Keratinocyte (primary cell): Measurements from ENCODE around the gene FKBP1B. TPM values are rescaled to one million over a fixed set of nuclear protein-coding genes. Genes with fewer than 3 reads are reported as not detected.

Experiments used
- DNase-seq: peaks from one replicate; pipeline ENCODE4 v3.0.0-alpha.2; 2011; ENCODE audit warnings: low read depth, missing footprints, low spot score
- FAIRE-seq: peaks from 2 replicates; lab custom pipeline; 2011; peaks lifted over from hg19 to GRCh38; lab: Jason Lieb, UNC
- H2AFZ ChIP-seq: 2 replicates; pipeline ENCODE4 v1.6.0; 2012; ENCODE audit warnings: low read length, control low read depth, inconsistent platforms; ENCODE audit not compliant: control insufficient read depth
- H3K27ac ChIP-seq: 2 replicates; pipeline ENCODE4 v1.5.1; 2011; ENCODE audit warnings: low read length; ENCODE audit not compliant: control insufficient read depth, insufficient read depth
- H3K27me3 ChIP-seq: 3 replicates; pipeline ENCODE4 v1.6.0; 2011; ENCODE audit warnings: low read length; ENCODE audit not compliant: control insufficient read depth, insufficient read depth; ENCODE audit errors: extremely low read depth
- H3K36me3 ChIP-seq, 2 experiments: 2 replicates in 1 of 2; 3 replicates in 1 of 2; pipeline ENCODE4 v1.5.1; 2011; ENCODE audit warnings: low read length in 2 of 2, mild to moderate bottlenecking in 1 of 2; ENCODE audit not compliant: control insufficient read depth in 2 of 2, insufficient read depth in 2 of 2; ENCODE audit errors: extremely low read depth in 1 of 2
- H3K4me1 ChIP-seq: 3 replicates; pipeline ENCODE4 v1.5.1; 2011; ENCODE audit warnings: low read length; ENCODE audit not compliant: control insufficient read depth, insufficient read depth; ENCODE audit errors: extremely low read depth
- H3K4me2 ChIP-seq: 3 replicates; pipeline ENCODE4 v1.6.0; 2011; ENCODE audit warnings: low read depth, low read length; ENCODE audit not compliant: control insufficient read depth, insufficient read depth; ENCODE audit errors: extremely low read depth
- H3K4me3 ChIP-seq, 3 experiments: fragments of 200-600 bp in 1 of 3; sonication (generic) in 1 of 3; 2 replicates in 2 of 3; 3 replicates in 1 of 3; pipeline ENCODE4 v1.5.1; 2011 to 2016; ENCODE audit warnings: low read length in 3 of 3, mild to moderate bottlenecking in 3 of 3, control low read depth in 2 of 3, inconsistent platforms in 1 of 3, low read depth in 1 of 3, mixed read lengths in 1 of 3, mixed run types in 1 of 3, moderate library complexity in 1 of 3; ENCODE audit not compliant: control insufficient read depth in 2 of 3, insufficient read depth in 2 of 3; ENCODE audit errors: extremely low read depth in 1 of 3
- H3K79me2 ChIP-seq: 2 replicates; pipeline ENCODE4 v1.6.0; 2012; ENCODE audit warnings: low read length; ENCODE audit not compliant: control insufficient read depth, insufficient read depth
- H3K9ac ChIP-seq: 3 replicates; pipeline ENCODE4 v1.6.0; 2011; ENCODE audit warnings: low read length; ENCODE audit not compliant: control insufficient read depth, insufficient read depth; ENCODE audit errors: extremely low read depth
- H3K9me1 ChIP-seq: 3 replicates; pipeline ENCODE4 v1.6.0; 2011; ENCODE audit warnings: low read length; ENCODE audit not compliant: control insufficient read depth, insufficient read depth; ENCODE audit errors: extremely low read depth
- H3K9me3 ChIP-seq: 2 replicates; pipeline ENCODE4 v1.5.1; 2012; ENCODE audit warnings: low read depth, low read length; ENCODE audit not compliant: control insufficient read depth
- H4K20me1 ChIP-seq: 3 replicates; pipeline ENCODE4 v1.6.0; 2011; ENCODE audit warnings: low read length; ENCODE audit not compliant: control insufficient read depth, insufficient read depth; ENCODE audit errors: extremely low read depth
- EZH2 ChIP-seq: IDR thresholded peaks from one replicate; pipeline ENCODE4 v1.6.1; 2012; ENCODE audit warnings: inconsistent platforms, mild to moderate bottlenecking, low read length, moderate library complexity
- dilution Hi-C: fragments of 300-500 bp; cut with MboI; formaldehyde crosslinking; loops from one replicate; pipeline ENCODE4 v1.7.0; 2020; ENCODE audit warnings: low sequenced_read_pairs; ENCODE audit not compliant: extremely low pct_ligation_motif_present
- polyA plus RNA-seq, 5 experiments: library from polyadenylated mRNA; depleted of rRNA in 3 of 5; stranded (reverse) in 3 of 5; stranded (forward) in 1 of 5; unstranded in 1 of 5; fragments of >200 nt; gene quantifications; 1 replicate in 1 of 5; 2 replicates in 3 of 5; 3 replicates in 1 of 5; pipeline versions ENCODE4 v1.2.1 to v1.2.3, GENCODE V29; 2011 to 2012; ENCODE audit warnings: missing spikeins in 2 of 5, low read depth in 1 of 5, low replicate concordance in 1 of 5
- TF ChIP-seq, protein P1 (sequence below), 3 experiments: IDR thresholded peaks in 1 of 3; conservative IDR thresholded peaks in 1 of 3; optimal IDR thresholded peaks in 1 of 3; 2 replicates in 2 of 3; 3 replicates in 1 of 3; pipeline versions ENCODE3 to v1.5.1; 2011; ENCODE audit warnings: low read length in 3 of 3, mild to moderate bottlenecking in 3 of 3, moderate library complexity in 2 of 3, control low read depth in 1 of 3, inconsistent platforms in 1 of 3; ENCODE audit not compliant: insufficient read depth in 2 of 3; ENCODE audit errors: extremely low read depth in 1 of 3

Gene FKBP1B
- polyA plus RNA-seq, 1 donor (not counting 4 experiments of a cell fraction or from before 2014, with no cell fraction given) = 24.5 TPM

DNA sequence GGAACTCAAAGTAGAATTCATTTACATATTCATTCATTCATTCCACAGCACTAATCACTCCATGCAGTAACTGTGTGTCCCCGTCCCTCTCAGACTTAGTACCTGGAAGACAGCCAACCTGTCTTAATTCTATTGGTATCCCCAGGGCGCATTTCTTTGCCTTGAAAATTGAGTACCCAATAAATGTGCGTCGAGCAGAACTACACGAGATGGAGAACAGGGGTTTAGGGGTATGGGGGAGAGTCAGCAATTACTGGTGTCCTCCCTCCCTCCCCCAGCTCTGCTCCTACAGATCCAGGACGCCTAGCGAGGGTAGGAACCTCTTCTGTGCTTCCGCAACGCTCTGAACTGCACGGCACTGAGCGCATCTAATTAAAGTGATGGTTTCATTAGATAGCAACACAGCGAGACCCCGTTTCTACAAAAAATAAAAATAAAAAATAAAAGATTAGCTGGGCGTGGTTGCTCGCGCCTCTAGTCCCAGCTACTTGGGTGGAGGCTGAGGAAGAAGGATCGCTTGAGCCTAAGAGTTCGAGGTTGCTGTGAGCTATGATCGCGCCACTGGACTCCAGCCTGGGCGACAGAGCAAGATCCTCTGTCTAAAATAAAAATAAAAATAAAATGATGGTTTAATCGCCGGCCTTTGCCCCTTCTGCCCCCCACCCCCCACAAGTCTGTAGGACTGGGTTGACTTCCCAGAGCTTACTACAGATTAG, 614 bp upstream of the FKBP1B start:
- Histone ChIP-seq H3K27me3 (no peaks in the 10 kb centered on the region), H3K36me3 (no peaks in the 10 kb centered on the region), H3K4me3 (peak overlapping the region; percentile 67 to 86 (median 76)), H3K27ac (no peak overlapping the region), H3K4me1 (peaks cover 10% of the 10 kb centered on the region), H3K9me3 (no peaks in the 10 kb centered on the region), H2AFZ (peak overlapping the region; percentile 82), H3K9me1 (no peaks in the 10 kb centered on the region), H3K9ac (peak overlapping the region; percentile 54), H3K79me2 (peaks cover 10% of the 10 kb centered on the region), H3K4me2 (peak overlapping the region; percentile 79), H4K20me1 (no peaks in the 10 kb centered on the region)
- FAIRE-seq = no peak
- TF ChIP-seq EZH2 = no peak
- TF ChIP-seq, protein P1, sequence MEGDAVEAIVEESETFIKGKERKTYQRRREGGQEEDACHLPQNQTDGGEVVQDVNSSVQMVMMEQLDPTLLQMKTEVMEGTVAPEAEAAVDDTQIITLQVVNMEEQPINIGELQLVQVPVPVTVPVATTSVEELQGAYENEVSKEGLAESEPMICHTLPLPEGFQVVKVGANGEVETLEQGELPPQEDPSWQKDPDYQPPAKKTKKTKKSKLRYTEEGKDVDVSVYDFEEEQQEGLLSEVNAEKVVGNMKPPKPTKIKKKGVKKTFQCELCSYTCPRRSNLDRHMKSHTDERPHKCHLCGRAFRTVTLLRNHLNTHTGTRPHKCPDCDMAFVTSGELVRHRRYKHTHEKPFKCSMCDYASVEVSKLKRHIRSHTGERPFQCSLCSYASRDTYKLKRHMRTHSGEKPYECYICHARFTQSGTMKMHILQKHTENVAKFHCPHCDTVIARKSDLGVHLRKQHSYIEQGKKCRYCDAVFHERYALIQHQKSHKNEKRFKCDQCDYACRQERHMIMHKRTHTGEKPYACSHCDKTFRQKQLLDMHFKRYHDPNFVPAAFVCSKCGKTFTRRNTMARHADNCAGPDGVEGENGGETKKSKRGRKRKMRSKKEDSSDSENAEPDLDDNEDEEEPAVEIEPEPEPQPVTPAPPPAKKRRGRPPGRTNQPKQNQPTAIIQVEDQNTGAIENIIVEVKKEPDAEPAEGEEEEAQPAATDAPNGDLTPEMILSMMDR (optimal IDR thresholded peaks at IDR 0.05 in 1 of 3, IDR thresholded peaks at IDR 0.05 in 1 of 3, conservative IDR thresholded peaks at IDR 0.05 in 1 of 3; ENCODE audit: extremely low read depth in 1 of 3, insufficient read depth in 2 of 3, low read length in 3 of 3) = no peak
- no peak for DNase-seq
- dilution Hi-C loops = no loop called here

DNA sequence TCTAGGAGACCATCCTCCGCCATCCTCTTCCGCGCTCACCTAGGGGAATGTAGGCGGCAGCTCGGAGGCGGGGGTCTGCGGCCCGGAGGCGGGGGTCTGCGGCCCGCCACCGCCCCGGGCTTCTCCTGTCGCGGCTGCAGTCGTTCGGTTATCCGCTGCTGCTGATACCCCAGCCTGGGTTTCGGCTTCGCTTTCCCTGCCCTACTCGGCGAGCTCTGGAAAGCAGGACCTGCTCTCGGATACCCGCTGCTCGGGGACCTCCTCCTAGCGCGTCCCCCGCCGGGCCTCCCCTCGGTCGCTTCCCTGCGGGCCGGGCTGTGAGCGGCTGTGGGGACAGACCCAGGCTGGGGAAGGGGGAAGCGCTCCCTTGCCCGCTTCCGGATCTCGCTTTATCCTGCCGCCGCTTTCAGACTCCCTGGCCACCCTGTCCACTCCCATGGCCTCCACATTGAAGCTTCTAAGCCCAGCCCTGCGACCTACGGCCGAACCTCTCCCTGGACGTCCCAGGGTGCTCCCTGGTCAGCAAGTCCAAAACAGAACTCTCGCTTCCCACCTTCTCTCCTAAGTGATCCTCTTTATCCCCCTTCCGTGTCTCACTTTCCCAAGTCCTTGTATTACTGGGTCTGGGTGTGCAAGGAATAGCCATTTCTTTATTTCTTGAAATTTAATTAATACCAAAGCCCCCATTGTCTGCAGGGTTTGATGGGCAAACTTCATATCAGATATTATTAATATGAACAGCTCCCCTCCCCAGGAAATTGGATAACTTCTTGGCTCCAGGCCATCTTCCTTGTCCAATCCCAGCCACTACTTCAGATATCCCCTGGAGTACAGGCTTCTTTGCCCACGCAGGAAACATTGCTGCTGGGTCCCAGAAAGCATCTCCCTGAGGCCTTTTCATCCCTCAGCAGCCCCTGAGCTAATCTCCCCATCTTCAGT, 769 bp downstream of the FKBP1B start:
- dilution Hi-C loops = no loop called here
- H3K9ac ChIP-seq = peak overlapping the region; percentile 28
- peaks cover 0 to 1% of the 10 kb centered on the region in 2 experiments for H3K36me3 ChIP-seq
- H4K20me1 ChIP-seq = no peaks in the 10 kb centered on the region
- no peaks in the 10 kb centered on the region for H3K9me1 ChIP-seq
- H3K27me3 ChIP-seq = no peaks in the 10 kb centered on the region
- DNase-seq (no peak), FAIRE-seq (no peak)
- no peaks in the 10 kb centered on the region for H3K9me3 ChIP-seq
- no peak for TF ChIP-seq EZH2
- TF ChIP-seq, protein P1 (optimal IDR thresholded peaks at IDR 0.05 in 1 of 3, IDR thresholded peaks at IDR 0.05 in 1 of 3, conservative IDR thresholded peaks at IDR 0.05 in 1 of 3; ENCODE audit: extremely low read depth in 1 of 3, insufficient read depth in 2 of 3, low read length in 3 of 3) = no peak
- H3K79me2 ChIP-seq = peaks cover 10% of the 10 kb centered on the region
- peak overlapping the region; percentile 69 for H3K4me2 ChIP-seq
- H3K4me3 ChIP-seq = peak overlapping the region; percentile 67 to 86 (median 76)
- peak overlapping the region; percentile 74 for H2AFZ ChIP-seq
- H3K4me1 ChIP-seq = peaks cover 10% of the 10 kb centered on the region
- H3K27ac ChIP-seq = no peak overlapping the region
